Measurements from ENCODE around the gene ANO9. TPM values are rescaled to one million over a fixed set of nuclear protein-coding genes. Genes with fewer than 3 reads are reported as not detected.

Gene ANO9
- total RNA-seq, 1 donor: not detected

DNA sequence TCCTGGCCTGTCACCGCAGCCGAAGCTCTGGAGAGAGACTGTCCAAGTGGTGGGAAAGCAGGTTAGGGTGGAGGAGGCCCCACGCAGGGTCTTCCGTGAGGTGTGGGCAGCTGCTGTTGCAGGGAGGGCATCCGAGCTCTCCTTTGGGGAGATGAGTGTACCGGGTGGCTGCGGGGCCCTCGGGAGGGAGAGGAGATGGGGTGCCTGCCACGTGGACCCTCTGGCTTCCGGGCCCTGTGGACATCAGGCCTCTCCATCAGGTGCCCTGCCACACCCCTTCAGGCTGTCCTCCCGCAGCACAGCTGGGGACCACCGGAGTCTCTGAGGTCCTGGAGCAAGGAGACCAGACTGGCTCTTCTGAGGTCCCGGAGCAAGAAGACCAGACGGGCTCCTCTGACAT is 9.9 kb upstream of the ANO9 start:
- DNase-seq (ENCODE audit: insufficient read length, low spot score, missing footprints): peak; percentile 83
- H3K9me3 ChIP-seq (ENCODE audit: low read depth, low read length): no peaks in the 10 kb centered on the region
- peaks cover 10% of the 10 kb centered on the region for H3K36me3 ChIP-seq (ENCODE audit: insufficient read depth, low read length)
- peaks cover 60% of the 10 kb centered on the region for H3K79me2 ChIP-seq (ENCODE audit: insufficient read depth, low read length)
- peak overlapping the region; percentile 96 for H3K4me2 ChIP-seq (ENCODE audit: insufficient read depth, low read length)
- H3K4me1 ChIP-seq (ENCODE audit: insufficient read depth, low read length): peaks cover 21% of the 10 kb centered on the region
- H4K20me1 ChIP-seq (ENCODE audit: insufficient read depth, low read length): peaks cover 22% of the 10 kb centered on the region
- H3K27me3 ChIP-seq (ENCODE audit: insufficient read depth, low read length): no peaks in the 10 kb centered on the region
- peak overlapping the region; percentile 89 for H3K27ac ChIP-seq (ENCODE audit: low read depth, low read length)
- TF ChIP-seq, protein P1, sequence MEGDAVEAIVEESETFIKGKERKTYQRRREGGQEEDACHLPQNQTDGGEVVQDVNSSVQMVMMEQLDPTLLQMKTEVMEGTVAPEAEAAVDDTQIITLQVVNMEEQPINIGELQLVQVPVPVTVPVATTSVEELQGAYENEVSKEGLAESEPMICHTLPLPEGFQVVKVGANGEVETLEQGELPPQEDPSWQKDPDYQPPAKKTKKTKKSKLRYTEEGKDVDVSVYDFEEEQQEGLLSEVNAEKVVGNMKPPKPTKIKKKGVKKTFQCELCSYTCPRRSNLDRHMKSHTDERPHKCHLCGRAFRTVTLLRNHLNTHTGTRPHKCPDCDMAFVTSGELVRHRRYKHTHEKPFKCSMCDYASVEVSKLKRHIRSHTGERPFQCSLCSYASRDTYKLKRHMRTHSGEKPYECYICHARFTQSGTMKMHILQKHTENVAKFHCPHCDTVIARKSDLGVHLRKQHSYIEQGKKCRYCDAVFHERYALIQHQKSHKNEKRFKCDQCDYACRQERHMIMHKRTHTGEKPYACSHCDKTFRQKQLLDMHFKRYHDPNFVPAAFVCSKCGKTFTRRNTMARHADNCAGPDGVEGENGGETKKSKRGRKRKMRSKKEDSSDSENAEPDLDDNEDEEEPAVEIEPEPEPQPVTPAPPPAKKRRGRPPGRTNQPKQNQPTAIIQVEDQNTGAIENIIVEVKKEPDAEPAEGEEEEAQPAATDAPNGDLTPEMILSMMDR (IDR thresholded peaks at IDR 0.05; ENCODE audit: extremely low read depth, low read depth, low read length): no peak
- no peak overlapping the region for H2AFZ ChIP-seq (ENCODE audit: low read length)
- peak overlapping the region; percentile 94 for H3K4me3 ChIP-seq (ENCODE audit: insufficient read depth, low read length)

DNA sequence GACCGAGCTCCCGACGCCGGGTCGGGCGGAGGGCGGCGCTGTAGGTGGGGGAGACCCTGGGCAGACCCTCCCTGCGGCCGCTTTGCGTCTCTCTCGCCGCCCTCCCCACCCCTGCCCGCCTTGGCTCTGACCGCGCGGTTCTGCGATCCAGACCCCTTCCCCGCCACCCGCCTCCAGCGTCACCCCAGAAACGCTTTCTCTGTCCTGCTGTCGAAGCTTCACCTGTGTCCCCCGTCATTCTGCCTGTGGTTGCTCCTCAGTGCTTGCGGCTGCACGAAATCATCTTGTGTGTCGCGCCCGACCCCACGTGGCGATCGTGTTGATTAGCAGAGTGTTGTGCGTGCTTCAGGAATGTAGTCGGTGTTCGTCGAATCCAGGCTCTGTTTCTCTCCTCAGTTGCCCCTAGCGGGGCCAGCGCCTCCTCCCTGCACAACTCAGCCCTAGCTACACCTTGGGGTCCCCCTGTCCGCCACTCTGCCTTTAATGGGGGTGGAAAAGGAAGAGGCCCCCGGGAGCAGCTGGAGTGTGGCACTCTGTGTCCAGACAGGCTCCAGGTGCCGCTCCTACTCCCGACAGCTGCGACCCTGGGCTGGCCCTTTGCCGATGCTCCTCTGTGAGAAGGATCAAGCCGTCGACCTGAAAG is 9.1 kb upstream of the ANO9 start:
- H3K4me1 ChIP-seq (ENCODE audit: insufficient read depth, low read length): peaks cover 21% of the 10 kb centered on the region
- H3K4me2 ChIP-seq (ENCODE audit: insufficient read depth, low read length): peak overlapping the region; percentile 96
- peak overlapping the region; percentile 89 for H3K27ac ChIP-seq (ENCODE audit: low read depth, low read length)
- H3K4me3 ChIP-seq (ENCODE audit: insufficient read depth, low read length): peak overlapping the region; percentile 94
- no peaks in the 10 kb centered on the region for H3K27me3 ChIP-seq (ENCODE audit: insufficient read depth, low read length)
- no peaks in the 10 kb centered on the region for H3K9me3 ChIP-seq (ENCODE audit: low read depth, low read length)
- peak overlapping the region; percentile 95 for H2AFZ ChIP-seq (ENCODE audit: low read length)
- peaks cover 10% of the 10 kb centered on the region for H3K36me3 ChIP-seq (ENCODE audit: insufficient read depth, low read length)
- H4K20me1 ChIP-seq (ENCODE audit: insufficient read depth, low read length): peaks cover 22% of the 10 kb centered on the region
- peaks cover 60% of the 10 kb centered on the region for H3K79me2 ChIP-seq (ENCODE audit: insufficient read depth, low read length)
- TF ChIP-seq, protein P1 (IDR thresholded peaks at IDR 0.05; ENCODE audit: extremely low read depth, low read depth, low read length): peak; percentile 20
- DNase-seq (ENCODE audit: insufficient read length, low spot score, missing footprints): peak; percentile 98

DNA sequence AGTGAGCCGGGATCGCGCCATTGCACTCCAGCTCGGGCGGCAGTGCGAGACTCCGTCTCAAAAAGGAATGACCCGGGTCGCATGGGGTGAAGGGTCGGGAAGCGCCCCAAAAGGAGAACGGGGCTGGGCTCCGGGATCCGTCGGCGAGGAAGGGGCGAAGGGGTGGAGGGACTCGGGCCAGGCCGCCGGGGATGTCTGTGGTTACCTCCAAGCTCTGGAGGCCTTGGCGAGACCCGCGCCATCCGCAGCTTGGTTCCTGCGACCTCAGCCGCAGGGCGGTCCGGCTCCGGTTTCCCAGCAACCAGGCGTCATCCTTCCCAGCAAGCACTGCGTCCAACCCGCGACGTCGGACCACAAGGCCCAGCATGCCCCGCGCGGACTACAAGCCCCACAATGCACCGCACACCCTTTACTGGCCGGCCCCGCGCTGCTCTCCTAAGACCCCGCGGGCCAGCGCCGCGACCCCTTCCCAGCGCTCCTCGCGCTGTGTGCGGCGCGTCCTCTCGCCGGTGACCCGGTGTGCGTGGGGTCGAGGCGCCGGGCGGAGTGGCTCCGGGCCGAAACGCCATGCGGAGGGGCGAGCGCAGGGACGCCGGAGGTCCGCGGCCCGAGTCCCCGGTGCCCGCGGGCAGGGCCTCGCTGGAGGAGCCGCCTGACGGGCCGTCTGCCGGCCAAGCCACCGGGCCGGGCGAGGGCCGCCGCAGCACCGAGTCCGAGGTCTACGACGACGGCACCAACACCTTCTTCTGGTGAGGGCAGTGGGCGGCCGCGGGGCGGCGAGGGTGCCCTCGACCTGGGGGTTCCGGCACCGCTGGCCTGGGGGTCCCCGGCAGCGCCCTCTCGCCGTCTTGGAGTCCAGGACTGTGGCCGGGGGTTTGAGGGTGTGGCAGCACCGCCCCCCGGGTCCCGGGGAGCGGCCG is 8.3 kb upstream of the ANO9 start, which contains the start of gene PTDSS2:
PTDSS2 (plus strand) TSS at position 391 of the 920 bp plus-strand sequence; CDS start at position 568, 177 bp downstream.
- peak within 1 kb of the TSS; percentile 96 for H3K4me2 ChIP-seq (ENCODE audit: insufficient read depth, low read length)
- H3K27ac ChIP-seq (ENCODE audit: low read depth, low read length): peak within 1 kb of the TSS; percentile 89
- peak; percentile 99 for DNase-seq (ENCODE audit: insufficient read length, low spot score, missing footprints)
- H3K36me3 ChIP-seq (ENCODE audit: insufficient read depth, low read length): peaks cover 10% of the 10 kb centered on the region
- peaks cover 53% of the 10 kb centered on the region for H3K79me2 ChIP-seq (ENCODE audit: insufficient read depth, low read length)
- TF ChIP-seq, protein P1 (IDR thresholded peaks at IDR 0.05; ENCODE audit: extremely low read depth, low read depth, low read length): no peak
- peaks cover 21% of the 10 kb centered on the region for H3K4me1 ChIP-seq (ENCODE audit: insufficient read depth, low read length)
- H4K20me1 ChIP-seq (ENCODE audit: insufficient read depth, low read length): peaks cover 22% of the 10 kb centered on the region
- no peaks in the 10 kb centered on the region for H3K9me3 ChIP-seq (ENCODE audit: low read depth, low read length)
- H2AFZ ChIP-seq (ENCODE audit: low read length): peak within 1 kb of the TSS; percentile 95
- no peaks in the 10 kb centered on the region for H3K27me3 ChIP-seq (ENCODE audit: insufficient read depth, low read length)
- H3K4me3 ChIP-seq (ENCODE audit: insufficient read depth, low read length): peak within 1 kb of the TSS; percentile 94

All from osteoblast (primary cell).